Limb (tissue), 2 donors: ENCODE measurements around the gene MOK.
"Not testable (repeated sequence)": the region's sequence is repeated elsewhere in the genome, so short reads cannot be mapped to it uniquely, and the experiment has no call there.

Experiments
- DNase-seq, 2 donors: peaks; one replicate each; pipeline ENCODE4 v3.0.0-alpha.2; 2016; ENCODE audit errors: extremely low spot score in 2 of 2

Gene MOK

GRCh38 chr14:102304611-102305506 is at the start of gene MOK:
Gene MOK (minus strand): TSS chr14:102305164. CDS start chr14:102304968, 196 bp downstream.
- DNase-seq, result peak; percentile 98 to 99

DNA sequence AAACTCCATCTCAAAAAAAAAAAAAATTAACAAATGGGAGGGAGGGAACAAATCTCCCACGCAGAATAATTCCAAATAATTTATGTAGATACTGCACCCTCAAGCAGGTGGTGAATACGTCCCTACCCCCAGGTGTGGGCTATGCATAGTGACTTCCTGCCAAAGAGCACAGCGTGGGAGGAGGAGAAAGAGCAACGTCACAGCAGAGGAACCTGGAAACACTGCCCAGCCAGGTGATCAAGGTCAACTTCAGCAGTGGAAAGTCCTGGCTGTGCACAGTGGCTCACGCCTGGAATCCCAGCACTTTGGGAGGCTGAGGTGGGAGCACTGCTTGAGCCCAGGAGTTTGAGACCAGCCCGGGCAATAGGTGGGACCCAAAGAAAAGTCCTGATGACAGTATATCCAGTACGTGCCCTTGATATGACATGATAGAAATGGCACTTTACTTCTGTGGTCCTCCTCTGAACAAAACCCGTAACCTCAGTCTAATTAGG is 48.2 kb upstream of the MOK start:
- no peak for DNase-seq

DNA sequence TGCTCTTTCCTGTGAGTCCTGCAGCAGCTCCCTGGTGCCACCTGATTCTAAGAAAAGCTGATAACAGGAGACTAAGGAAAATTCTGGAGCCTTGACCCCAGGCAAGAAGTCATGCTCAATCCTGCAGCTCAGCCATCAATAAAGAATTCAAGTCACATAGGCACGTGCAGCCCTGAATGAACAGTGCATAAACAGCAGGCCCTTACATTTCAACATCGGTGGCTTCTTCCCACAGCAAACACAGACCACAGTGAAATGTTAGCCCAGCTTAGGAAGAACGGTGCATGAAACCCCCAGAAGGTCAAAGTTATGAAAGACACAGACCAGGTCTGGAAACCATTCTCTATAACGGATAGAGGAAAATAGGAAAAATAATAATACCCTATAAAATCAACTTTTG is 47.2 kb upstream of the MOK start:
- no peak for DNase-seq

GRCh38 chr14:102351593-102351992 is 46.6 kb upstream of the MOK start:
- DNase-seq, result not testable (repeated sequence)

DNA sequence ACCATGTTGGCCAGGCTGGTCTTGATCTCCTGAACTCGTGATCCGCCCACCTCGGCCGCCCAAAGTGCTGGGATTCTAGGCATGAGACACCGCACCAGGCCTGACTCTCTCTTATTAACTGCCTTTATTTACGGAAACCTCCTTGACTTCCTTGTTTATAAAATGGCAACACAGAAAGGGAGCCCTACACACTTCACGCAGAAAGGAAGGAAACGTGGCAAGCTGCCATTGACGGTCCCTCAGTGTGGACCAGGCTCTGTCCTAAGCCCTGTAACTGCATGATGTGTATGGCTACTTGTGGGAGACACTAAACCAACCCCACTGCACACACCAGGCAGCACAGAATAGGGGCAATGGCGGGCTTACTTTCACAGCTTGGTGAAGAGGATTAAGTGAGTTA is 46.1 kb upstream of the MOK start:
- no peak for DNase-seq

DNA sequence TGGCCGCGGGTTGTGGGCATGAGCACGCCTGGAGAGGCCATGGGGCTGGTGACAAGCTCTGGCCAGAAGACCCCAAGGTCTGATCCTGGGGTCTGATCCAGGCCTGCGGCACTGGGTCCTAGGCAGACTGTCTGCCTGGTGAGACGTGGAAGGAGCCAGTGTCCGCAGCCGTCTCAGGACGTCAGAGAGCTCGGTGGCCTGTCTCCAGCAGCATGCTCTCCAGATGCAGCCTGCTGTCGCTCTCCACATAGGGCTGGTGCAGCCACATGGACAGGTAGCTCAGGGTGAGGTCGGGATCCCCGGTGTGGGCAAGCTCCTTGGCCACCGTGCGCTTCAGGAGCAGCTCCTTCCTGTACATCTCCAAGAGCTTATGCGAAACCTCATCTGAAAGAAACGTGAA is 43.4 kb upstream of the MOK start:
- DNase-seq, result no peak

- DNase-seq, result no peak
Observed at GRCh38 chr14:102346645-102347044, 41.7 kb upstream of the MOK start.

DNA sequence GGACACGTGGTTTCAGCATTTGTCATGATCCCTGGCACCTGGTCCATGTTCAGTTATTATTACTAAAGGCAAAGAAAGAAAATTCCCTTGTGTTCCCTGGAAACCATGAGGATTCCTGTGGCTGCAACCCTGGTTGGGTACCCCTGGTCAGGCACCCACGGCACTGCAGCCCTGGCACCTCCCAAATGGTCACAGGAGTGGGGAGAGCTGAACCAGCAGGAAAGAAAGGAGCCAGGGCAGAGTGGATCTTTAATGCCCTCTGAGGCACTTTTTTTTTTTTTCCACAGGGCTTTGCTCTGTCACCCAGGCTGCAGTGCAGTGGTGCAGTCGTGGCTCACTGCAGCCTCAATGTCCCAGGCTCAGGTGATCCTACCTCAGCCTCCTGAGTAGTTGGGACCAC is 40.3 kb upstream of the MOK start:
- DNase-seq, result no peak

DNA sequence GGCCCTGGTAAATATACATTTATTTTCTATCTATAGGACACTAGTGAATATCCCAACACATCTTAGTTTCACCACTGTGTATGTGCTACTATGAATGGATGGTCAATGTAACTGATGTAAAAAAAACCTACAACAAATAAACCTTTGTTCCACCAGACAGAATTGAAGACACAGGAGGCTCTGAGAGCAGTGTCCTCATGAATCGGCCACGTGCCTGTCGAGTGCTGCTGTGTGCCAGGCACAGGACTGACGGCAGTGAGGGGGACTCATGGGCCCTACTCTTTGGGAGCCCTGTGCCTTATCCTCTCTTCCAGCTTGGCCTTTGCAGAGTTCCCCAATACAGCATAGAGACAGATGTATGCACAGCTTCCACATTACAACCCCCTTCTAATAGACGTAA is 39.5 kb upstream of the MOK start:
- DNase-seq, result no peak

DNA sequence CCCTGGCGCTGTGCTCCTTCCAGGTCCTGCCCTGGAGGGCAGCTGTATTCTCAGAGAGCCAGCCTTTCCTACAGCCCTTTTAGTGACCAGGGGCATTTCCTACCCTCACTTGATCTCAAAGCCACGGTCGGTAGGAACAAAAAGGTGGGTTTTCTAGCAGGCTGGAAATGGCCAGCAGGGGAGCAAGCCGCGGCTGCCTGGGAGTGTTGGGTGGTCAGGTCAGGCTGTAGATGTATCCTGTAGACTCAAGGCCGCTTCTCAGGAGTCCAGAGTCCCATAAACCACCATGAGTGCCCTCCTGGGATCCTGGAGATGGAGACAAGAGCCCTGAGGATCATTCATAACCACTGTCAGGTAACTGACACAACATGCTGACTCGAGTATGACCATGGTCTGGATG is 39.1 kb upstream of the MOK start:
- no peak for DNase-seq

- DNase-seq, result no peak
Observed at GRCh38 chr14:102342238-102342637, 37.3 kb upstream of the MOK start.

- no peak for DNase-seq
Observed at GRCh38 chr14:102341566-102341965, 36.6 kb upstream of the MOK start.

DNA sequence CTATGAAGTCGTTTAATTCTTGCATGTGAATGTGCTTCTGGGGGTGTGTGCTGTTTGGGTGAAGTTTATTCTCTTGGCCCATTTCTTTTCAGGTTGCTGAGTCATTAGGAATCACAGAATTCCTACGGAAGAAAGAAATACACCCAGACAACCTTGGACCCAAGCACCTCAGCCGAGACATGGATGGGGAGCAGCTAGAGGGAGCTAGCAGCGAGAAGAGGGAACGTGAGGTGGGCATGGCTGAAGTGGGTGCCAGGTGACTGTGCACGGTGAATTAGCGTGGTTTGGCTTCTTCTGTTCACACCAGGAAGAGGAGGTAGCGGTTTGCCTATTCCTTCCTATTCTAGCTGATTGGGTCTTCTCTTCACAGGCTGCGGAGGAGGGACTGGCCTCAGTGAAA is 33.8 kb upstream of the MOK start:
- no peak for DNase-seq

GRCh38 chr14:102335163-102335562 is 30.2 kb upstream of the MOK start:
- DNase-seq, result no peak

DNA sequence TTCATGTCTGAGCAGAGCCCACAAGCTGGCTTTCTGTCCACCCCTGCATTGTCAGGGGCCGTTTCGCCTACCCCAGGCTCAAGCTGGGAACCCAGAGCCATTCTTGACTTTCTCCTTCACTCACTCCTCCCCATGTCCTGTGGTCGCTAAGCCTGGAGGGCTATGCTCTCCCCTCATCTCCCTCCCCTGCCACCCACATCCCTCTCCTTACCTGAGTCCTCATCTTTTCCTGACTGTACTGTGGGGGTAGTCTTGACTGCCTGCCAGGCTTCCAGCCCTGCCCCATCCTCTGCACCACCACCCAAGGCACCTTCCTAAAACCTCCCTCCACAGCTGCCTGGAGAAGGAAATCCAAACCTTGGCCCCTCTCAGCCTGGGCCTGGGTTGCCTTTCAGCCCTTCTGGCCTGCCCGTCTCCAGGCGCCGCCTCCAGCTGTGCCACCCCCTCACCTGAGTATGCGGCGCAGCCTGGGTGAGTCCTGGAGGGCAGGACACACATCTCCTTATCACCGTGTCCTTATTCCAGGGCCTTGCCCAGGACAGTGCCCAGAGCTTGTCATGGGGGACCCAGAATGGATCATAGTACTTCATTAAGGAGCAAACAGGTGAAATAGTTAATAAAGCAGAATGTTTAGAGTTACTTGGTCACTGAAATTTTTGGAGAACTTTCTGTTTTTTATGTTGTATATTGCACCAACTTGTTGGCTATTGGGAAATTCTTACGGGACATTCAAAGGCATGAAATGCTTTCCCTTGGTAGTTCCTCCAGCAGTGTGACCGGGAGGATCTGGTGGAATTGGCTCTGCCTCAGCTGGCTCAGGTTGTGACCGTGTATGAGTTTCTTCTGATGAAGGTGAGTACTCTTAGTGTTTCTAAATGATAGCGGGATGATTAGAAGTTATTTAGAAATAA is 29.1 kb upstream of the MOK start:
- no peak for DNase-seq

- DNase-seq, result no peak
Observed at GRCh38 chr14:102333390-102333789, 28.4 kb upstream of the MOK start.

DNA sequence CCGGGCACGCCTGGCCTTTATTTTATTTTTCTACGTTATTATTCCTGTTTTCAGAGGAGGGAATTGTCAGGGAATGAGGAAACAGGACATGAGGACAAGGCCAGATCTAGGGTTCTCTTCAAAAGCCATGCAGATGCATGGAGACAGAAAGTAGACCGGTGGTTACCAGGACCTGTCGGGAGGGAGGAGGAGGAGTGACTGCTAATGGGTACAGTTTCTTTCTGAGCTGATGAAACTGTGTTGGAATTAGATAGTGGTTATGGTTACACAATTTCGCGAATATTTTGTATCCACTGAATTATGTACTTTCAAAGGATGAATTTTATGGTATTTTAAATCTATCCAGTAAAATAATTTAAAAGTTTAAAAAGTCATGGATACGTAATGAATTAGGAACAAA is 25.8 kb upstream of the MOK start:
- DNase-seq, result no peak

DNA sequence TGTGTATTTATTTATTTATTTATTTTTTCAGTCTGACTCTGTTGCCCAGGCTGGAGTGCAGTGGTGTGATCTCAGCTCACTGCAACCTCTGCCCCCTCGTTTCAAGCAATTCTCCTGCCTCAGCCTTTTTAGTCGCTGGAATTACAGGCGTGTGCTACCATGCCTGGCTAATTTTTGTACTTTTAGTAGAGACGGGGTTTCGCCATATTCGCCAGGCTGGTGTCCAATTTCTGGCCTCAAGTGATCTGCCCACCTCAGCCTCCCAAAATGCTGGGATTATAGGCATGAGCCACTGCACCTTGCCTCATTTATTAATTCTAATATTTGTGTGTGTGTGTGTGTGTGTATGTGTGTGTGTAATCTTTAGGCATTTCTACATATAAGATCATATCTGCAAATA is 24.4 kb upstream of the MOK start:
- not testable (repeated sequence) for DNase-seq

GRCh38 chr14:102326583-102326982 is 21.6 kb upstream of the MOK start:
- no peak for DNase-seq

- no peak for DNase-seq
Observed at GRCh38 chr14:102325791-102326345, 20.9 kb upstream of the MOK start.

- no peak for DNase-seq
Observed at GRCh38 chr14:102323102-102323501, 18.1 kb upstream of the MOK start.
